ENCODE results near the gene KCTD13. TPM values are rescaled to one million over a fixed set of nuclear protein-coding genes. Genes with fewer than 3 reads are reported as not detected.

KCTD13 gene, protein sequence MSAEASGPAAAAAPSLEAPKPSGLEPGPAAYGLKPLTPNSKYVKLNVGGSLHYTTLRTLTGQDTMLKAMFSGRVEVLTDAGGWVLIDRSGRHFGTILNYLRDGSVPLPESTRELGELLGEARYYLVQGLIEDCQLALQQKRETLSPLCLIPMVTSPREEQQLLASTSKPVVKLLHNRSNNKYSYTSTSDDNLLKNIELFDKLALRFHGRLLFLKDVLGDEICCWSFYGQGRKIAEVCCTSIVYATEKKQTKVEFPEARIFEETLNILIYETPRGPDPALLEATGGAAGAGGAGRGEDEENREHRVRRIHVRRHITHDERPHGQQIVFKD
- 10 to 100 TPM; 11.0 to 15.4 TPM for total RNA-seq
- 10 to 100 TPM; 64.2 to 79.2 TPM for polyA plus RNA-seq (ENCODE audit: insufficient read length in 2 of 2)
- long read RNA-seq, donor 1, full-length matches to known transcripts, result 27 of 27 reads
- long read RNA-seq, donor 1, partial matches to known transcripts, result 0 of 27 reads
- long read RNA-seq, donor 1, other reads (novel, unspliced or antisense), result 0 of 27 reads
- long read RNA-seq, donor 2, transcript KCTD13-208 (6 exons, 2,528 nt), result major isoform, 5 of 10 reads
- long read RNA-seq, donor 2, partial matches to known transcripts, result 5 of 10 reads
- long read RNA-seq, donor 2, other reads (novel, unspliced or antisense), result 0 of 10 reads
- long read RNA-seq, donor 3, full-length matches to known transcripts, result 16 of 16 reads
- long read RNA-seq, donor 3, partial matches to known transcripts, result 0 of 16 reads
- long read RNA-seq, donor 3, other reads (novel, unspliced or antisense), result 0 of 16 reads
- long read RNA-seq, donor 4, full-length matches to known transcripts, result 7 of 7 reads
- long read RNA-seq, donor 4, partial matches to known transcripts, result 0 of 7 reads
- long read RNA-seq, donor 4, other reads (novel, unspliced or antisense), result 0 of 7 reads

DNA sequence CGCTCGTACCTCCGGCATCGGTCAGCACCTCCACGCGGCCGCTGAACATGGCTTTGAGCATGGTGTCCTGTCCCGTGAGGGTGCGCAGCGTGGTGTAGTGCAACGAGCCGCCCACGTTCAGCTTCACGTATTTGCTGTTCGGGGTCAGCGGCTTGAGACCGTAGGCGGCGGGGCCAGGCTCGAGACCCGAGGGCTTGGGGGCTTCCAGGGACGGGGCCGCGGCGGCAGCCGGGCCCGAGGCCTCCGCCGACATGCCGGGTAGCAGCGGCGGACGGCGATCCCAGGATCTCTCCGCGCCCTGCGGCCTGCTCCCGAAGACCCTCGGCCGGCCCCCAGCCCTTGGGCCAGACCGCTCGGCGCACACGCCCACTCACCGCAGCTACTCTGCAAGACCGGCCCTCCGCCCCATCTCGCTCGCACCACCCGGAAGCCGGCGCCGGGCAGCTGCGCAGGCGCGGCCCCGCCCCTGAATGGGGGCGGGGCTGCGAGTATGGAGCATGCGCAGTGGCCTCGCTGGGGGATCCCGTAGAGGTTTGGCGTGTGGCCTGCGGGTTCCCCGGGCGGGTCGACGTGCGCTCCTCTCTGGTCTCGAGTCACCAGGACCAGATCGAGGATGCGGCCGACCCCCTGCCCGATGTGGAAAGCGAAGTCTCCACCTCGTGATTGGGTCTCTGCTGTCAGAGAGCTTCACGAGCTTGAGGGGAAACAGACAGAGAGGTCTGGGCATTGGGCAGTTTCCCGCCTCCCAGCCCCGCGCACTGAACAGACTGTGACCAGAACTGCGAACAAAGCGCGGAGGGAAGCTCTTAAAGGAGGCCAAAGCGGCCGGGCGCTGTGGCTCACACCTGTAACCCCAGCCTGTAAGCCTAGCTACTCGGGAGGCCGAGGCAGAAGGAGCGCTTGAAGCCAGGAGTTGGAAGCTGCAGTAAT is at the start of gene KCTD13:
KCTD13 (minus strand) TSS at position 446 of the 930 bp plus-strand sequence; CDS start at position 253, 193 bp downstream.
- H3K27ac ChIP-seq (ENCODE audit: low read depth, low read length), result peak within 1 kb of the TSS; percentile 95

DNA sequence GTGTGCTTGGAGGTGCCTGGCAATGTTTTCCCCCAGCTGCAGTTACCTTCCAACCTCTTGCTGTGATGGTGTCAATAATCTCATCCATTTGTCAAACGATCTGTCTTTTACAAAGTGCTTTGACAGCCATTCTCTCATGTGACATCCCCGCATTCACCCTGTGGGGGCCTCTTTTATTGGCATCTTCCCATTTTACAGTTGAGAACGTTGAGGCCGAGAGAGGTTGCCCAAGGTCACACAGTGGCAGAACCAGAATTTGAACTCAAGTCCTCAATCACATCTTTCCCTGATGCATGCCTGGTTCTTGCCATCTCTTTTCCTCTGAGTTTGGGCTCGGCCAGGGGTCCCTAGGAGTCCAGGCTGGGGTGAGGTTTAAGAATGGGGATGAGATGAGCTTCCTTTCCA is 49.1 kb upstream of the KCTD13 start:
- Histone ChIP-seq H3K27ac (ENCODE audit: low read depth, low read length) (no peak overlapping the region), H3K4me1 (ENCODE audit: control insufficient read depth, insufficient read depth, low read length) (peaks cover 37% of the 10 kb centered on the region), H3K4me3 (ENCODE audit: low read depth, low read length) (peak overlapping the region; percentile 98), H3K9me3 (ENCODE audit: control insufficient read depth, insufficient read depth, low read length) (no peaks in the 10 kb centered on the region), H3K27me3 (ENCODE audit: control insufficient read depth, insufficient read depth, low read length) (no peaks in the 10 kb centered on the region), H3K36me3 (ENCODE audit: control insufficient read depth, insufficient read depth, low read length) (peaks cover 42% of the 10 kb centered on the region)
- WGBS (ENCODE audit: insufficient coverage), result 69% methylated on average over 4 of the region's 5 CpGs
- DNase-seq (ENCODE audit: low read depth in 4 of 6, low spot score in 6 of 6), result no peak

More for the DNA sequence above, at the start of gene KCTD13:
- H3K27me3 ChIP-seq (ENCODE audit: control insufficient read depth, insufficient read depth, low read length), result no peaks in the 10 kb centered on the region
- no peaks in the 10 kb centered on the region for H3K9me3 ChIP-seq (ENCODE audit: control insufficient read depth, insufficient read depth, low read length)
- under 1% methylated on average over 89 of the region's 89 CpGs for WGBS (ENCODE audit: insufficient coverage)
- peaks cover 46% of the 10 kb centered on the region for H3K4me1 ChIP-seq (ENCODE audit: control insufficient read depth, insufficient read depth, low read length)
- H3K4me3 ChIP-seq (ENCODE audit: low read depth, low read length), result peak within 1 kb of the TSS; percentile 87
- peaks cover 14% of the 10 kb centered on the region for H3K36me3 ChIP-seq (ENCODE audit: control insufficient read depth, insufficient read depth, low read length)
- DNase-seq (ENCODE audit: low read depth in 4 of 6, low spot score in 6 of 6), result peak; percentile 80 to 97 (median 88)

DNA sequence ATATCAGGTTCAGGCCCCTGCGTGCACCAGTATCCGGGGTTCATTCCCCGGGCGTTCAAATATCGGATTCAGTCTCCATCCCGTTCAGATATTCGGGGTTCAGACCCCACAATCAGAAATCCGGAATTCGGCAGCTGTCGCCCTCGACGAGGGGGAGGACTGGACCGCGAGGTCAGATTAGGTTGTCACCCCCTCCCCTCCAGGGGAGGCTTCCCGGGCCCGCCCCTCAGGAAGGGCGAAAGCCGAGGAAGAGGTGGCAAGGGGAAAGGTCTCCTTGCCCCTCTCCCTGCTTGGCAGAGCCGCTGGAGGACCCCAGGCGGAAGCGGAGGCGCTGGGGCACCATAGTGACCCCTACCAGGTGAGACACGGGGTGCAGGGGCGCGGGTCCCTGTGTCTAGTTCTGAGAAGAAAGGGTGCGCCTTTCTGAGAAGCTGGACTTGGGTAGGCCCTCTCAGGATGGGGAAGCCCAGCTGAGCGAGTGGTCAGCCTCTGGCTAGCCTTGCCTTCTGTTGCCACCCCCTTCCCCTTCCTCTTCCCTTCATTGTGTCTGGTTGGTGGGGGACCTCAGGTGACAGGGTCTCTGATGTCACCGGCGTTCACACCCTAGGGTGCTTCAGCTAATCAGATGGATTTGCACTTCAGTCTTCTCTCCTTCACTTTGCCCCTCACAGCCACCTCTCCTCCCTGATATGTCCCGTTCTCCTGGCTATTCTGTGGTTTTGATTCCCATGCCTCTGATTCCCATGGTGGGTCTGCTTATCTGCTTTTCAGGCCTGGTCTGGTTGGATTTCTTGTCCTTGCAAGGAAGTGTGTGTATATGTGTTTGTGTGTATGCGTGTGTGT is 48.5 kb upstream of the KCTD13 start:
- peaks cover 42% of the 10 kb centered on the region for H3K36me3 ChIP-seq (ENCODE audit: control insufficient read depth, insufficient read depth, low read length)
- H3K27me3 ChIP-seq (ENCODE audit: control insufficient read depth, insufficient read depth, low read length), result no peaks in the 10 kb centered on the region
- peaks cover 37% of the 10 kb centered on the region for H3K4me1 ChIP-seq (ENCODE audit: control insufficient read depth, insufficient read depth, low read length)
- peak overlapping the region; percentile 96 for H3K27ac ChIP-seq (ENCODE audit: low read depth, low read length)
- DNase-seq (ENCODE audit: low read depth in 4 of 6, low spot score in 6 of 6), result peak in 2 of 6 donors; percentile 24 to 30
- no peaks in the 10 kb centered on the region for H3K9me3 ChIP-seq (ENCODE audit: control insufficient read depth, insufficient read depth, low read length)
- H3K4me3 ChIP-seq (ENCODE audit: low read depth, low read length), result peak overlapping the region; percentile 98
- WGBS (ENCODE audit: insufficient coverage), result 1% methylated on average over 20 of the region's 31 CpGs

DNA sequence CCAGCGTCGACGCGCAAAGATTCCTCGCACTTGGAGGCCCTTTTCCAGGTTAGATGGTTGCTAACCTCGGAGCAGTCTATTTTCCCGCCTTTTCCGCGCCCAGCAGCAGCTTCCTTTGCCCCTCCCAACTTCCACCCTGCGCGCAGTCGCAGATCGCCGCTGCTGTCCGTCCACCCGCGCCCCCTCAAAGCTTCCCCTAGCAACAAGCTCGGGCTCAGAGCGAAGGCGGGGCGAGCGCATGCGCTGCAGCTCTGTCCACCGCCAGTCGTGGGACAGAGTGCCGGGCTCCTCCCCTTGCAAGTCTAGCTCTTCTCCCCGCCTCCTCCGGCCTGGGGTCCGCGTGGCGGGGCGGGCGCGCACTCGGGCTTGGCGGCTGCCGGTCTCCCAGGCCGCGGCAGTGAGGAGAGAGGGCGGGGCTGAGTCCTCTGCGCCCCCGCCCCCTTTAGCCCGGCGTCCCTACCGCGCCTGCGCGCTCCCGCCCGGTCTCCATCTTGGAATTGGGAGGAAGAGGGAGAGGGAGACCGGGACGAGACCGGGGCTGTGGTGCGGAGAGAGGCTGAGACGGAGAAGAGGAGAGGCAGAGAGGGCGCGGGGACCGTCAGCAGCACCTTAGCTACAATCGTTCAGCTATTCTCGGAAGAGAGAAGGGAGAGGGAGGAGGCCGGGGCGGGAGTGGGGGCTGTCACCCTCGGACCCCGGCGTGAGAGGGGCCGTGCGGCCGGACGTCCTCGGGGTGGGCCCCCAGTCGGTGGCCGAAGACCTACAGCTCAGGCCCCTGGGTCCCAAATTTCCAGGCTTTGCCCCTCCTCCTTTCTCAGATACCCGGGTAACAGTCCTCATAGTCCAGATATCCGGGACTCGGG is 47.6 kb upstream of the KCTD13 start, which contains the start of gene TAOK2:
TAOK2 (plus strand) TSS at position 485 of the 863 bp plus-strand sequence. CDS start 3,905 bp downstream, outside the sequence.
- peak; percentile 95 to 100 (median 98) for DNase-seq (ENCODE audit: low read depth in 4 of 6, low spot score in 6 of 6)
- Histone ChIP-seq H3K27me3 (ENCODE audit: control insufficient read depth, insufficient read depth, low read length) (no peaks in the 10 kb centered on the region), H3K36me3 (ENCODE audit: control insufficient read depth, insufficient read depth, low read length) (peaks cover 42% of the 10 kb centered on the region), H3K27ac (ENCODE audit: low read depth, low read length) (peak within 1 kb of the TSS; percentile 96), H3K4me3 (ENCODE audit: low read depth, low read length) (peak within 1 kb of the TSS; percentile 98), H3K4me1 (ENCODE audit: control insufficient read depth, insufficient read depth, low read length) (peaks cover 37% of the 10 kb centered on the region), H3K9me3 (ENCODE audit: control insufficient read depth, insufficient read depth, low read length) (no peaks in the 10 kb centered on the region)
- WGBS (ENCODE audit: insufficient coverage), result under 1% methylated on average over 72 of the region's 75 CpGs

DNA sequence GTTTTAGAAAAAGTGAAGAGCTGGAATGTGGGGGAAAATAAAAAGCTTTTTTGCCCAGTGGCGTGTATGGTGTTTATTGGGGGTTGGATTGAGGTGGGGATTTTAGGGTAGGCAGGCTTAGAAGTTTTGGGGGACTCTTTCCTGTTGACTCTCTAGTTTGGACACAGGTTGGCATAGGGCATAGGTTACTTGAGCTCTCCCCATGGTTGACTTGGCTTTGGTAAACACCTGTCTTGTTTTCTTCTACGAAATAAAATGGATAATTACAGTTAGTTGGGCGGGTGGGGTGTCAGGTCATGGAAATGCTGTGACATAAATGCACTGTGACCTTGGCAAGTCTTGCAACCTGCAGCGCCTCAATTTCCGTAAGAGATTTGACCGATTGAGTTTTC is 47.0 kb upstream of the KCTD13 start:
- peak overlapping the region; percentile 52 for H3K27ac ChIP-seq (ENCODE audit: low read depth, low read length)
- peaks cover 36% of the 10 kb centered on the region for H3K4me1 ChIP-seq (ENCODE audit: control insufficient read depth, insufficient read depth, low read length)
- H3K9me3 ChIP-seq (ENCODE audit: control insufficient read depth, insufficient read depth, low read length), result no peaks in the 10 kb centered on the region
- no peak overlapping the region for H3K4me3 ChIP-seq (ENCODE audit: low read depth, low read length)
- DNase-seq (ENCODE audit: low read depth in 4 of 6, low spot score in 6 of 6), result no peak
- WGBS (ENCODE audit: insufficient coverage), result 66% methylated on average over 6 of the region's 6 CpGs
- peaks cover 38% of the 10 kb centered on the region for H3K36me3 ChIP-seq (ENCODE audit: control insufficient read depth, insufficient read depth, low read length)
- no peaks in the 10 kb centered on the region for H3K27me3 ChIP-seq (ENCODE audit: control insufficient read depth, insufficient read depth, low read length)

DNA sequence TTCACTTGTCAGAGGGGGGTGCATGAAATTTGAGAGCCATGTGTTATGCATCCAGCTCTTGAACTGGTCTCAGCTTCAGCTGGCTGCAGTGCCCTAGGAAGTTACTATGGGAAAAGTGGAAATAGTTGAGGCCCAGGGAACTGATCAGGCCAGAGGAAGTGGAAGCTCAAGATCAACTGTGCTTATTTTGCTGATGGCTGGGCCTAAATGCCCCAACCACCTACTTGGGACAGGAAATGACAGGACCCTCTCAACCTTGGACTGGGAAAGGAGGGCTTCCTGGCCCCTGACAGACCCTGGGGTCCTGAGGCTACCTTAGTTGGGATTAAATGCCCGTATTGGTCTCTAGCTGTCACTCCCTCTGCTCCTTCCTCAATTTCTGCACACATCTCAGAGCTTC is 46.5 kb upstream of the KCTD13 start:
- peaks cover 31% of the 10 kb centered on the region for H3K4me1 ChIP-seq (ENCODE audit: control insufficient read depth, insufficient read depth, low read length)
- H3K27me3 ChIP-seq (ENCODE audit: control insufficient read depth, insufficient read depth, low read length), result no peaks in the 10 kb centered on the region
- H3K36me3 ChIP-seq (ENCODE audit: control insufficient read depth, insufficient read depth, low read length), result peaks cover 35% of the 10 kb centered on the region
- no peak for DNase-seq (ENCODE audit: low read depth in 4 of 6, low spot score in 6 of 6)
- no peak overlapping the region for H3K4me3 ChIP-seq (ENCODE audit: low read depth, low read length)
- H3K27ac ChIP-seq (ENCODE audit: low read depth, low read length), result no peak overlapping the region
- WGBS (ENCODE audit: insufficient coverage), result 100% methylated on average over 1 of the region's 1 CpG
- H3K9me3 ChIP-seq (ENCODE audit: control insufficient read depth, insufficient read depth, low read length), result no peaks in the 10 kb centered on the region

DNA sequence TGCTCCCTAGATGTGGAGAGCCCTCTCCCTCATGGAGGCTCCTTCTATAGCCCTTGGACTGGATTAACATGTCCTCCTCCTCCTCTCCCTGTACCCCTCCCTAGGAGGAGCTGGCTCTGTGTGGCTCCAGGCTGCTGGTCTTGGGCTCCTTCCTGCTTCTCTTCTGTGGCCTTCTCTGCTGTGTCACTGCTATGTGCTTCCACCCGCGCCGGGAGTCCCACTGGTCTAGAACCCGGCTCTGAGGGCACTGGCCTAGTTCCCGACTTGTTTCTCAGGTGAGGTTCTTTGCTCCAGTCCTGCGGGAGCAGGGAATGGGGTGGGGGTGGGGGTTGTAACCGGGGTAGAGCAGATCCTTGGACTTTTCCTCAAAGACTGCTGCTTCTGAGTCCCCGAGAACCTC is 45.3 kb upstream of the KCTD13 start:
- Histone ChIP-seq H3K36me3 (ENCODE audit: control insufficient read depth, insufficient read depth, low read length) (peaks cover 30% of the 10 kb centered on the region), H3K4me1 (ENCODE audit: control insufficient read depth, insufficient read depth, low read length) (peaks cover 20% of the 10 kb centered on the region), H3K27me3 (ENCODE audit: control insufficient read depth, insufficient read depth, low read length) (no peaks in the 10 kb centered on the region), H3K27ac (ENCODE audit: low read depth, low read length) (no peak overlapping the region), H3K4me3 (ENCODE audit: low read depth, low read length) (no peak overlapping the region), H3K9me3 (ENCODE audit: control insufficient read depth, insufficient read depth, low read length) (no peaks in the 10 kb centered on the region)
- 96% methylated on average over 6 of the region's 8 CpGs for WGBS (ENCODE audit: insufficient coverage)
- no peak for DNase-seq (ENCODE audit: low read depth in 4 of 6, low spot score in 6 of 6)

DNA sequence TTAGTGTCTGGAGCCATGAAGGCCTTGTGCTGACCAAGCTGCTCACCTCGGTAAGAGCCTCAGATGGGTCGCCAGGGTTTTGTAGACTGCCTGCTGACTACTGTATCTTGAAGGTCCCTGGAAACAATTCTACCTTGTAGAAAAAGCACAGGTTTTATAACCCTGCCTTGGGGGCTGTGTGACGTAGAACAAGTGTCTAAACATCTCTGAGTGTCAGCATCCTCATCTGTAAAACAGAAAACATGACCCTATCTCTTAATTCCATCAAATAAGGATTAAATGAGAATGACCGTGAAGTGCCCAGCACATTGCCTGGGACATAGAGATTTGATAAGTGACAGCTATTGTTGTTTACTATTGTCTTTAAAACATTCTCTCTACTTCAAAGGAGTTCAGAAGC is 42.2 kb upstream of the KCTD13 start:
- WGBS (ENCODE audit: insufficient coverage), result 89% methylated on average over 2 of the region's 4 CpGs
- Histone ChIP-seq H3K4me3 (ENCODE audit: low read depth, low read length) (no peak overlapping the region), H3K4me1 (ENCODE audit: control insufficient read depth, insufficient read depth, low read length) (peaks cover 3% of the 10 kb centered on the region), H3K27me3 (ENCODE audit: control insufficient read depth, insufficient read depth, low read length) (no peaks in the 10 kb centered on the region), H3K36me3 (ENCODE audit: control insufficient read depth, insufficient read depth, low read length) (peaks cover 30% of the 10 kb centered on the region), H3K9me3 (ENCODE audit: control insufficient read depth, insufficient read depth, low read length) (no peaks in the 10 kb centered on the region), H3K27ac (ENCODE audit: low read depth, low read length) (no peak overlapping the region)
- no peak for DNase-seq (ENCODE audit: low read depth in 4 of 6, low spot score in 6 of 6)

Data from spinal cord (tissue), 10 donors.